GM12801 (cell line): Measurements from ENCODE around the gene MIOX.

Experiments
- CTCF ChIP-seq: IDR thresholded peaks from one replicate; pipeline ENCODE4 v1.5.1; 2011; ENCODE audit warnings: control low read depth; ENCODE audit not compliant: insufficient read length; ENCODE audit errors: extremely low read depth

MIOX gene

GRCh38 chr22:50441428-50441993 is 45.1 kb upstream of the MIOX start:
- TF ChIP-seq CTCF: no peak

GRCh38 chr22:50443197-50443596 is 43.5 kb upstream of the MIOX start:
- no peak for TF ChIP-seq CTCF

GRCh38 chr22:50443801-50444625 is 42.6 kb upstream of the MIOX start:
- no peak for TF ChIP-seq CTCF

- no peak for TF ChIP-seq CTCF
Measured at GRCh38 chr22:50444663-50445062, 42.0 kb upstream of the MIOX start.

- no peak for TF ChIP-seq CTCF
Measured at GRCh38 chr22:50445071-50445879, 41.4 kb upstream of the MIOX start.

GRCh38 chr22:50445880-50446707 is 40.6 kb upstream of the MIOX start:
- no peak for TF ChIP-seq CTCF
